Hematopoietic multipotent progenitor cell treated with erythropoietin and hydrocortisone succinate and interleukin-3 and kit ligand, for 8 days (in vitro differentiated cells): ENCODE data around the gene FBXO11.
"Not testable (repeated sequence)": the region's sequence is repeated elsewhere in the genome, so short reads cannot be mapped to it uniquely, and the experiment has no call there.

Experiments used
- DNase-seq: peaks from one replicate; pipeline ENCODE4 v3.0.0-alpha.2; 2015

The FBXO11 gene

DNA sequence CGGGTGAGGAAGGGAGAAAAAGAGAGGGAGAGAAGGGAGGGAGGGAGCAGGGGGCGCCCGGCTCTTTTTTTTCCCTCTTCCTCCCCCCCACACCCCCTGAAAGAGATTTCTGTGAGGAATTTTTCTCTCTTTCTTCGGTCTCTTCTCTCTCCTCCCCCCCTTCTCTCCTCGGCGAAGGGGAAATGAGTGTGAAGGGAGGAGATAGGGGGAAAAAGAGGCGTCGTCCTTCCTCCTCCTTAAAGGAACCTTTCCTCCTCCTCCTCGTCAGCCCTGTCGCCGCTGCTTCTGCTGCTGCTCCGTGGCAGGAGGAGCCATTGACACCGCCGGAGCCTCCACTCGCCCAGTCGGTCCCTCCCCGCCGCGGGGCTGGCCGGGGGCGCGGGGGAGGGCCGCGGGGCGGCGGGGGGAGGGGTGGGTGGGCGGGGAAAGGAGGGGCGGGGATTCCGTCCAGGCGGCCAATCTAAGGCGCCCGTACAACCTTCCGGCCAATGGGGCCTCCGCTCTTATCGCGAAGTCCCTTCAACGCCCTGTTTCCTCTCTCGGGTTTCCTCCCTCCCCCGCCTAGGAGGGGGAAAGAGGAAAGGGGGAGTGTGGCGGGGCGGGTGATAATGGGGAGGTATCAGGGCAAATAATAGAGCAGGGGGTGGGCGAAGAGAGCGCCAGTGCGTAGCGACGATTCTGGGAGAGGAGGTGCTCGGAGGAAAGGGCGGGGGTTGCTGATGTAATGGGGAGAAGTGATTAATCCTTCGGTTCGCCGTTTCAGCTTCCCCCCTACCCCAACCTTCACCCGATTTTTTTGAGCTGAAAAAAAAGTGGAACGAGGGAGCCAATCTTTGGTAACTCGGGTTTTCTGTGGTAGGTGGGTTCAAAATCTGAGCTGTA is at the start of gene FBXO11:
Gene FBXO11 (minus strand): TSS at position 342 of the 882 bp plus-strand sequence. CDS start 778 bp downstream, outside the sequence.
- DNase-seq: peak; percentile 99

- no peak for DNase-seq
Measured at GRCh38 chr2:47950340-47951301, 44.3 kb upstream of the FBXO11 start.

DNA sequence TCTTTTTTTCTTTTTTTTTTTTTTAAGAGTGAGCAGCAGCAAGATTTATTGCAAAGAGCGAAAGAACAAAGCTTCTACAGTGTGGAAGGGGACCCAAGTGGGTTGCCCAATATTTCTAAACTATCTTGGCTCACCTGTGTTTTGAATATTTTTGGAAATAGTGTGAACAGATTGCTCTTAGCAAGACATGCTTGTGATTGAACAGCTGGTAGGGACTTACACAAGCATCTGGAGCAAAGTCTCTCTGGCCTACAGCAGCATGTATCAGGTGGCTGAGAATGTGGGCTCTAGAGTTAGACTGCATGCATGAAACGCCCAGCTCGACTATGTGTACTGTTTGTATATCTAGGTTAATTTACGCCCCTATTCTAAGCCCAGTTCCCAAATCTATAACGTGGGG is 40.3 kb upstream of the FBXO11 start:
- DNase-seq: no peak

DNA sequence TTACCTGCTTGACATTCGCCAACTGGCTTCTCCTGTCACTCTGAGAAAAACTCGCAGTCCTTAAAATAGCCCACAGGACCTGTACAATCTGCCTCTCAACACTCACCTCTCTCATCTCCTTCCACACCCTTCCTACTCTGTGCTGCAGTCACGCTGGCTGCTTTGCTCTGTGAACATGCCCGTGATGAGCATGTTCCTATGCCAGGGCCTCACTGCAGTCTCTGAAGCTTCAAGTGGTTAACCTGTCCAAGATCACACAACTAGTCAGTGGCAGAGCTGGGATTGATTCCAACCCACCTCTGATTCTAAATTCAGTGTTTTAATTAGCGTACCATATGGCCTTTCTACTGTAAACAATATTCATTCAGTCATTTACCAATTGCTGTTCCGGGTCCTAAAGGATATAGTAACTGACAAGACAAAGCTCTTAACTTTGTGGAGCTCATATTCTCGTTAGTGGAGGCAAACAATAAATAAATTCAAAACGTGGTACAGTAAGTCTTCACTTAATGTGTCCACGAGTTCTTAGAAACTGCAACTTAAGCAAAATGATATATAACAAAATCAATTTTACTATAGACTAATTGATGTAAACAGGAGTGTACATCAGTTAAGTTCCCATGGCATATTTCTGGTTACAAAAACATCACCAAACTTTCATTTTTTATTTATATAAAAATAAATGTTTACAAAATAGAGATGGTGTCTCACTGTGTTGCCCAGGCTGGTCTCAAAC is 38.9 kb upstream of the FBXO11 start:
- DNase-seq: no peak

GRCh38 chr2:47941936-47942335 is 35.6 kb upstream of the FBXO11 start:
- no peak for DNase-seq

DNA sequence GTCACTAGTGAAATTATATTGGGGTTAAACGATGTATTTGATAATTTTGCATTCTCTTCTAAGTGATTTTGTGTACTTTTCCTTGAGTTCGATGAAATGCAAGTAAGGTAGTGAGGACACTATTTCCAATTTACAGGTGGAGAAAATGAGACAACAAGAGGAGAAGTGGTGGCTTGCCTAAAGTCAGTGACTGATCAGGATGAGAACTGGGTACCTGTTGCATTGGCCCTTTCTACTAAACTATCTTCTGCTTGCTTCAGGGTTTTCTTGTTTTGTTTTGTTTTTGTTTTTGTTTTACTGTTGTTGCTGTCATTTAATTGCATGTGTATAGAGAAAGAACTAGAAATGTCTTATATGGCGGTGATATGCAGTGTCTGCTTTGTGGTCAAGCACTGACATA is 31.4 kb upstream of the FBXO11 start:
- DNase-seq: no peak

GRCh38 chr2:47935071-47935470 is 28.8 kb upstream of the FBXO11 start:
- DNase-seq: no peak

- DNase-seq: no peak
Measured at GRCh38 chr2:47918043-47918442, 11.7 kb upstream of the FBXO11 start.

DNA sequence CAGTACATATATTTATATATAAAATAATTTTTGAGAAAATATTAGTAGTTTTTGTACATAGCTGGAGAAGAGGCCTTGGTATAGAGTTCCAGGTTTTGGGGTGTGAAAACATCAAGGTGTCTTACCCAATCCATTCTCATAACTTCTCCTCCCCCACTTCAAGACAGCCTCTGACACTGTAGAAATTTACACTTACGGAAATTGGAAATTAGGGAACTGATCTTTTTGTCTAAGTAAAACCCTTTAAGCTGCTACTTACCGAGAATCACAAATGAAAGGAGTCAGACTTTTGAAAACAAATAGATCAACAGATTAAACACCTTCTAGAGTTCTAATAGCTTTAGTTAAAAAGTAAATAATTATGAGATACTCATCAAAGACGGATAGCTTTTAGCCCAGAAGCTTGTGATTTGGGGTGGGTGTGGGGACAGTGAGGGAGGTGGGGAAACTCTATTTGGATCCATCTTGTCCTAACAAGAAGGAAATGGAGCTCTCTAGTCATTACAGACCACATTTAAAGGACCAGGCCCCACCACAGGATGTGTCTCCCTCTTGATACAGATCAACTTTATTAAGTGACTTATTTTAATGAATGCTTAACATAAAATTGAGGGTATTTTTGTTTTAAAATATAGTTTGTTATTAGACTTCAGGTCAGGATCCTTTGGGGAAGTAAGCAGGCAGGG is 11.1 kb upstream of the FBXO11 start:
- DNase-seq: no peak

DNA sequence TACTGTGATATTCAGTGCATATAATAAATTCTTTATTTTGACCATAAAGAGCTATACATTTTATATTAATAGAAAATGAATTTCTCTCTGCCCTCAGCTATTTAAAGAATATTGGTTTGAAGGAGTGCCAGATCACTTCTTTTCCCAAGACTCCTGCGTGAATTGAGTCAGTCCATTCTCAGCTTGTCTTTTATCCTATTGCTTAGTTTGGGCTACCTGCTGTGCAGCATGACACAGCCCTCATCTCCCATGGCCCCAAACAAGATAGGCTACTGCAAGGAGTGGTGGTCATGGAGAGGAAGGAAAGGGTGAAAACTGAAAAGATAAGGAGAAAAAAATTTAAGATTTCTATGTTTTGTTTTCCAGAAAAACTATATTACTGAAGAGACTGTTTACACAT is 10.1 kb upstream of the FBXO11 start:
- no peak for DNase-seq

DNA sequence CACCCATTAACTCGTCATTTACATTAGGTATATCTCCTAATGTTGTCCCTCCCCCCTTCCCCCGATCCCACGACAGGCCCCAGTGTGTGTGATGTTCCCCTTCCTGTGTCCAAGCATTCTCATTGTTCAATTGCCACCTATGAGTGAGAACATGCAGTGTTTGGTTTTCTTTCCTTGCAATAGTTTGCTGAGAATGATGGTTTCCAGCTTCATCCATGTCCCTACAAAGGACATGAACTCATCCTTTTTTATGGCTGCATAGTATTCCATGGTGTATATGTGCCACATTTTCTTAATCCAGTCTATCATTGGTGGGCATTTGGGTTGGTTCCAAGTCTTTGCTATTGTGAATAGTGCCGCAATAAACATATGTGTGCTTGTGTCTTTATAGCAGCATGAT is 4.4 kb upstream of the FBXO11 start:
- not testable (repeated sequence) for DNase-seq

- DNase-seq: no peak
Measured at GRCh38 chr2:47908682-47909081, 2.4 kb upstream of the FBXO11 start.

- peak; percentile 59 for DNase-seq
Measured at GRCh38 chr2:47907039-47907781, 912 bp upstream of the FBXO11 start.

DNA sequence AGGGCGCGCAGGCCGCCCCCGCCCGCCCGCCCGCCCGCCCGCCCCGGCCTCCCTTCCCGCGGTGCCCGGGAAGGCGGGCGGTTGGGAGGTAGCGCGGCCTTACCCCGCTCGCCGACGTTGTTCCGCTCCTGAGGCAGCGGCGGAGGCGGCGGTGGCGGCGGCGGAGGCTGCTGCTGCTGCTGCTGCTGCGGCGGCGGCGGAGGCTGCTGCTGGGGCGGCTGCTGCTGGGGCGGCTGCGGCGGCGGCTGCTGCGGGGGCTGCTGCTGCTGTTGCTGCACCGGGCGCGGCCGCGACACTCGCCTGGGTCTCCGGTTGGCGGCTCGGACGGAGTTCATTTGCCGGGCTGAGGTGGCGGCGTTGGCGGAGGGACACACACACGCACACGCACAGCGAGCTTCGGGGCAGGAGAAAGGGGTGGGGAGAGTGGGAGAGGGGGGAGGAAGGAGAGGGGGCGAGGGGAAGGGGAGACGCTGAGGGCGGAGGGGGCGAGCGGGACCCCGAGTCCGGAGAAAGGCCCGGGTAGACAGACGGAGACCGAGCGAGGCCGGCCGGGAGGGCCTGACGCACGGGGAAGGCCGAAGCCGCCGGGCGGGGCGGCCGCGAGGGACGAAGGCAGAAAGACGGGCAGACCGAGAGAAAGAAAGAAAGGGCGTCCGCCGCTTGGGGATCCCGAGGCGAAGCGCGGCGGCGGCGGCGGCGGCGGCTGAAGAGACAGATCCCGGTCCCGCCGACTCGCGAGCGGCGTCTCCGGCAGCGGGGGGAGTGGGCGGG is 727 bp downstream of the FBXO11 start:
- DNase-seq: peak; percentile 51

- no peak for DNase-seq
Measured at GRCh38 chr2:47903781-47904490, 2.4 kb downstream of the FBXO11 start.

DNA sequence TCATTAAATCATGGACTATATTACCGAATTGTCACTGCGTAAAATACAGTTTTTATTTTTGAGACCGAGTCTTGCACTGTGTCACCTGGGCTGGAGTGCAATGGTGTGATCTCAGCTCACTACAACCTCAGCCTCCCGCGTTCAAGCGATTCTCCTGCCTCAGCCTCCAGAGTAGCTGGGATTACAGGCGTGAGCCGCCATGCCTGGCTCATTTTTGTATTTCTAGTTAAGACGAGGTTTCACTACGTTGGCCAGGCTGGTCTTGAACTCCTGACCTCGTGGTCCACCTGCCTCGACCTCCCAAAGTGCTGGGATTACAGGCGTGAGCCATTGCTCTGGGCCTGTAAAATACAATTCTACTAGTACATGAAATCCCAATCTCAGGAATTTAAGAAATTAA is 4.4 kb downstream of the FBXO11 start:
- DNase-seq: not testable (repeated sequence)

GRCh38 chr2:47900857-47901256 is 5.4 kb downstream of the FBXO11 start:
- no peak for DNase-seq

DNA sequence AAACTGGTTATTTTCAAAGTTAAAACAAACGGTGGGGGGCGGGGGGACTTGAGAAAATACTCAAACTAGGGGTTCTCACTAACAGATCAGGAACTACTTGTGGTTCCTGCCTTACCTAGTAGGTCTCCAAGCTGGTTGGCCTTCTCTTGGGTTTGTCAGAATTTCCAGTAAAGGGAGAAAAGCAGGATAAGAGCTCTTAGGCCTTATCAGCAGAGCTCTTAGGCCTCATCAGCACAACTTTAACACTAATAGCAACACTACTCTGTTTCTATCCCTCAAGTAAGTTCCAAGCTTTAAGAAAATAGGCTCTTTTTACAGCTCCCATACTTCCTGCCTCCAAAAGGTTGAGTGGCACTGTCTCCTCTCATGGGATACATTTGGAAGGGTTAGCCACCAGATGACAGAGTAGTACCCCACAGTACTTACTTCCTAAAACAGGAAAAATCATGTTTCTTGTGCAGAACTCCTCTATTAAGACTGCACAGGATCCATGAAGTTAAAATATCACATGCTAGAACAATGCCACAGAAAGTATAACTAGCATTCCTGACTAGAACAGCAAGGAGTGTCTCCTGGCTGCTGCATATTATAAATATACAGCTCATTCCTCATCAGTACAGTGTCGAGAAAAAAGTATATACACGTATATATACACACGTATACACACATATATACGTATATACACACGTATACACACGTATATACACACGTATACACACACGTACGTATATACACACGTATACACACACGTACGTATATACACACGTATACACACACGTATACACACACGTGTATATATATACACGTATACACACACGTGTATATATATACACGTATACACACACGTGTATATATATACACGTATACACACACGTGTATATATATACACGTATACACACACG is 6.1 kb downstream of the FBXO11 start:
- peak; percentile 62 for DNase-seq
